K562 (cell line): Measurements from ENCODE around the gene FAM228A. TPM values are rescaled to one million over a fixed set of nuclear protein-coding genes. Genes with fewer than 3 reads are reported as not detected.

Experiments used
- CBFA2T2 ChIP-seq: fragments of 450-650 bp; conservative IDR thresholded peaks from 2 replicates; pipeline ENCODE4 v1.6.1; 2017; ENCODE audit warnings: mild to moderate bottlenecking
- ILK ChIP-seq: fragments of 450-650 bp; IDR thresholded peaks from 2 replicates; pipeline ENCODE4 v1.6.1; 2016; ENCODE audit warnings: missing genetic modification characterization, low read depth, mild to moderate bottlenecking, missing compliant biosample characterization, moderate library complexity, borderline replicate concordance
- LCOR ChIP-seq: sonication (generic); formaldehyde crosslinking; IDR thresholded peaks from 2 replicates; pipeline ENCODE4 v1.8.0; 2022; ENCODE audit warnings: mild to moderate bottlenecking, missing genetic modification reagents
- MAFF ChIP-seq: IDR thresholded peaks from 2 replicates; pipeline ENCODE4 v1.6.1; 2012; ENCODE audit warnings: low read length, improper control_type of control experiment
- MAFK ChIP-seq: IDR thresholded peaks from 2 replicates; pipeline ENCODE4 v1.6.1; 2011; ENCODE audit warnings: low read length, improper control_type of control experiment
- MECOM ChIP-seq: fragments of 250-450 bp; sonication (Bioruptor Pico); IDR thresholded peaks from 2 replicates; pipeline ENCODE4 v1.8.0; 2022; ENCODE audit warnings: inconsistent platforms
- MYC ChIP-seq, 2 experiments: fragments of 250-450 bp in 1 of 2; sonication (Bioruptor Pico) in 1 of 2; IDR thresholded peaks; 2 replicates each; pipeline versions ENCODE4 v1.5.1 to v1.6.1; 2012 to 2021; ENCODE audit warnings: low read depth in 2 of 2, borderline replicate concordance in 1 of 2, improper control_type of control experiment in 1 of 2, low read length in 1 of 2, mild to moderate bottlenecking in 1 of 2, moderate library complexity in 1 of 2
- NFIC ChIP-seq: fragments of 450-650 bp; IDR thresholded peaks from 2 replicates; pipeline ENCODE4 v1.6.1; 2017; ENCODE audit warnings: mild to moderate bottlenecking, inconsistent platforms
- PRMT5 ChIP-seq: sonication (generic); formaldehyde crosslinking; IDR thresholded peaks from 2 replicates; pipeline ENCODE4 v1.5.0; 2020; ENCODE audit warnings: missing genetic modification reagents
- RAD21 ChIP-seq, 2 experiments: fragments of 250-450 bp in 1 of 2; fragments of 450-650 bp in 1 of 2; sonication (Bioruptor Pico) in 1 of 2; formaldehyde crosslinking in 1 of 2; IDR thresholded peaks in 1 of 2; conservative IDR thresholded peaks in 1 of 2; 2 replicates each; pipeline versions ENCODE4 v1.4.0 to v1.8.0; 2020 to 2022; ENCODE audit warnings: mild to moderate bottlenecking in 2 of 2, moderate library complexity in 1 of 2
- REST ChIP-seq, 2 experiments: fragments of 450-650 bp; formaldehyde crosslinking in 1 of 2; IDR thresholded peaks; 2 replicates each; pipeline versions ENCODE4 v1.4.0 to v1.6.1; 2014 to 2020; ENCODE audit warnings: mild to moderate bottlenecking in 2 of 2, borderline replicate concordance in 1 of 2, low read depth in 1 of 2
- ZFX ChIP-seq: sonication (generic); formaldehyde crosslinking; IDR thresholded peaks from 2 replicates; pipeline ENCODE4 v1.8.0; 2022; ENCODE audit warnings: mild to moderate bottlenecking, missing genetic modification reagents, moderate library complexity
- ZKSCAN8 ChIP-seq: fragments of 200-800 bp; sonication (Bioruptor generic); IDR thresholded peaks from 2 replicates; pipeline ENCODE4 v1.6.1; 2016; ENCODE audit warnings: missing genetic modification characterization, missing compliant biosample characterization
- ZNF232 ChIP-seq: sonication (generic); formaldehyde crosslinking; IDR thresholded peaks from 2 replicates; pipeline ENCODE4 v1.8.0; 2022; ENCODE audit warnings: mild to moderate bottlenecking, missing genetic modification reagents
- ZNF316 ChIP-seq: fragments of 450-650 bp; IDR thresholded peaks from 2 replicates; pipeline ENCODE4 v1.6.1; 2016
- ZNF780A ChIP-seq: fragments of 250-450 bp; sonication (Bioruptor Pico); IDR thresholded peaks from 2 replicates; pipeline ENCODE4 v1.5.0; 2021; ENCODE audit warnings: mild to moderate bottlenecking
- polyA plus RNA-seq, 8 experiments: library from polyadenylated mRNA; depleted of rRNA in 4 of 8; stranded (reverse) in 5 of 8; unstranded in 3 of 8; fragments of >200 nt; fragmentation: Nextera tagmentation in 2 of 8; fragmentation: Illumina TruSeq in 1 of 8; extraction: Ambion mirVana in 2 of 8; extraction: Trizol in 1 of 8; gene quantifications; 2 replicates each; pipeline versions ENCODE4 v1.2.1 to v1.2.3, GENCODE V29; 2011 to 2014; ENCODE audit warnings: inconsistent platforms in 1 of 8, missing spikeins in 1 of 8
- total RNA-seq, 7 experiments: library from RNA; depleted of rRNA in 6 of 7; stranded (reverse); fragments of >200 nt in 6 of 7; fragmentation: Illumina TruSeq in 2 of 7; extraction: Trizol in 2 of 7; gene quantifications; 2 replicates each; pipeline versions ENCODE4 v1.2.1 to v1.2.3, GENCODE V29; 2011 to 2021; ENCODE audit warnings: low replicate concordance in 1 of 7
- TF ChIP-seq, protein P1 (sequence below), 2 experiments: fragments of 150-350 bp in 1 of 2; IDR thresholded peaks; 2 replicates each; pipeline ENCODE4 v1.6.1; 2012 to 2016; ENCODE audit warnings: low read depth in 2 of 2, low read length in 2 of 2, mild to moderate bottlenecking in 1 of 2, moderate library complexity in 1 of 2

Gene FAM228A
- total and polyA plus RNA-seq, 9 of the 15 experiments (the other 6 are each of a cell fraction or from before 2014, with no cell fraction given): not detected

GRCh38 chr2:24228470-24228869 lies 53.6 kb downstream of the FAM228A start (continued):
- TF ChIP-seq REST (IDR thresholded peaks at IDR 0.05; ENCODE audit: borderline replicate concordance): peak; percentile 43; the same call in 1 of the 2 replicates
- no peak for TF ChIP-seq REST (CRISPR knock-in tag; IDR thresholded peaks at IDR 0.05; ENCODE audit: low read depth)
- TF ChIP-seq ZNF780A: no peak
- TF ChIP-seq ZFX (CRISPR knock-in tag): no peak
- TF ChIP-seq RAD21 (CRISPR knock-in tag; conservative IDR thresholded peaks at IDR 0.05 in 1 of 2, IDR thresholded peaks at IDR 0.05 in 1 of 2): peak; percentile 43 to 67; a peak in 3 of 4 replicates
- no peak for TF ChIP-seq LCOR (CRISPR knock-in tag)
- TF ChIP-seq MAFF: peak; percentile 54
- TF ChIP-seq NFIC: no peak
- peak; percentile 67 for TF ChIP-seq MAFK
- no peak for TF ChIP-seq MECOM (CRISPR knock-in tag)
- no peak for TF ChIP-seq CBFA2T2
- TF ChIP-seq MYC (IDR thresholded peaks at IDR 0.05; ENCODE audit: low read depth, low read length): no peak
- no peak for TF ChIP-seq MYC (CRISPR knock-in tag; IDR thresholded peaks at IDR 0.05; ENCODE audit: borderline replicate concordance, low read depth)
- no peak for TF ChIP-seq ILK (tag)
- TF ChIP-seq, protein P1, sequence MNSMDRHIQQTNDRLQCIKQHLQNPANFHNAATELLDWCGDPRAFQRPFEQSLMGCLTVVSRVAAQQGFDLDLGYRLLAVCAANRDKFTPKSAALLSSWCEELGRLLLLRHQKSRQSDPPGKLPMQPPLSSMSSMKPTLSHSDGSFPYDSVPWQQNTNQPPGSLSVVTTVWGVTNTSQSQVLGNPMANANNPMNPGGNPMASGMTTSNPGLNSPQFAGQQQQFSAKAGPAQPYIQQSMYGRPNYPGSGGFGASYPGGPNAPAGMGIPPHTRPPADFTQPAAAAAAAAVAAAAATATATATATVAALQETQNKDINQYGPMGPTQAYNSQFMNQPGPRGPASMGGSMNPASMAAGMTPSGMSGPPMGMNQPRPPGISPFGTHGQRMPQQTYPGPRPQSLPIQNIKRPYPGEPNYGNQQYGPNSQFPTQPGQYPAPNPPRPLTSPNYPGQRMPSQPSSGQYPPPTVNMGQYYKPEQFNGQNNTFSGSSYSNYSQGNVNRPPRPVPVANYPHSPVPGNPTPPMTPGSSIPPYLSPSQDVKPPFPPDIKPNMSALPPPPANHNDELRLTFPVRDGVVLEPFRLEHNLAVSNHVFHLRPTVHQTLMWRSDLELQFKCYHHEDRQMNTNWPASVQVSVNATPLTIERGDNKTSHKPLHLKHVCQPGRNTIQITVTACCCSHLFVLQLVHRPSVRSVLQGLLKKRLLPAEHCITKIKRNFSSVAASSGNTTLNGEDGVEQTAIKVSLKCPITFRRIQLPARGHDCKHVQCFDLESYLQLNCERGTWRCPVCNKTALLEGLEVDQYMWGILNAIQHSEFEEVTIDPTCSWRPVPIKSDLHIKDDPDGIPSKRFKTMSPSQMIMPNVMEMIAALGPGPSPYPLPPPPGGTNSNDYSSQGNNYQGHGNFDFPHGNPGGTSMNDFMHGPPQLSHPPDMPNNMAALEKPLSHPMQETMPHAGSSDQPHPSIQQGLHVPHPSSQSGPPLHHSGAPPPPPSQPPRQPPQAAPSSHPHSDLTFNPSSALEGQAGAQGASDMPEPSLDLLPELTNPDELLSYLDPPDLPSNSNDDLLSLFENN (IDR thresholded peaks at IDR 0.05; ENCODE audit: low read depth in 2 of 2, low read length in 2 of 2): no peak
- no peak for TF ChIP-seq PRMT5 (CRISPR knock-in tag)
- TF ChIP-seq ZNF232: no peak
- TF ChIP-seq ZKSCAN8 (CRISPR knock-in tag): no peak
- peak; percentile 87 for TF ChIP-seq ZNF316
